Mesenchymal stem cell (in vitro differentiated cells and primary cell): ENCODE results near the gene HOXA5. TPM values are rescaled to one million over a fixed set of nuclear protein-coding genes. Genes with fewer than 3 reads are reported as not detected.

ENCODE experiments used
- small RNA-seq: library from polyadenylated mRNA; stranded (forward); fragments of <200 nt; extraction: miRNeasy Mini kit (QIAGEN cat#:217004); gene quantifications from one replicate; pipeline ENCODE3, GENCODE V24; 2013; ENCODE audit warnings: low read depth

Gene HOXA5

Small RNA genes lying within 50 kb of the gene (small RNA-seq; reads per million reads assigned to genes)
- gene AC004080.5: not detected
- not detected for gene RF01977
- not detected for gene RF02140
- gene RF02141: not detected
